ENCODE results near the gene EBNA1BP2.

DNA sequence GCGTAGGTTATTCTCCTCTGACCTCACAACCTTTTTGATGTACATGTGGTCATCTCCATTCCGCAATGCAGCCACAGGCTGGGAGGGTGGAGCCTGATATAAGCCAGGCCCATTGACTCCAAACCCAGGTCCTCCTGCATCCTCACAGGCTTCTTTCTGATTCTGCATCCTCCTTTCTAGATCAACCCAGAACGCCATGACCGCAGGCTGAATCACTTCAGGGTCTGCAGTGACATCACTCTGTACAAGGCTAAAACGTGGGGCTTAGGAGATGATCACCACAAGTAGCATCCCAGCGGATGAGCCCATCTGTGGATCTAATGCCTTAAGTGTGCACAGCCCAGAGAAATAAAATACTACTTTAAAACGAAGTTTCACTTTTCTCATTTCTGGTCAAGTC is 16.1 kb downstream of the EBNA1BP2 start:
- TF ChIP-seq, protein P1, sequence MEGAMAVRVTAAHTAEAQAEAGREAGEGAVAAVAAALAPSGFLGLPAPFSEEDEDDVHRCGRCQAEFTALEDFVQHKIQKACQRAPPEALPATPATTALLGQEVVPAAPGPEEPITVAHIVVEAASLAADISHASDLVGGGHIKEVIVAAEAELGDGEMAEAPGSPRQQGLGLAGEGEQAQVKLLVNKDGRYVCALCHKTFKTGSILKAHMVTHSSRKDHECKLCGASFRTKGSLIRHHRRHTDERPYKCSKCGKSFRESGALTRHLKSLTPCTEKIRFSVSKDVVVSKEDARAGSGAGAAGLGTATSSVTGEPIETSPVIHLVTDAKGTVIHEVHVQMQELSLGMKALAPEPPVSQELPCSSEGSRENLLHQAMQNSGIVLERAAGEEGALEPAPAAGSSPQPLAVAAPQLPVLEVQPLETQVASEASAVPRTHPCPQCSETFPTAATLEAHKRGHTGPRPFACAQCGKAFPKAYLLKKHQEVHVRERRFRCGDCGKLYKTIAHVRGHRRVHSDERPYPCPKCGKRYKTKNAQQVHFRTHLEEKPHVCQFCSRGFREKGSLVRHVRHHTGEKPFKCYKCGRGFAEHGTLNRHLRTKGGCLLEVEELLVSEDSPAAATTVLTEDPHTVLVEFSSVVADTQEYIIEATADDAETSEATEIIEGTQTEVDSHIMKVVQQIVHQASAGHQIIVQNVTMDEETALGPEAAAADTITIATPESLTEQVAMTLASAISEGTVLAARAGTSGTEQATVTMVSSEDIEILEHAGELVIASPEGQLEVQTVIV (IDR thresholded peaks at IDR 0.05; ENCODE audit: borderline replicate concordance, partially characterized antibody), result no peak
- TF ChIP-seq BRCA1 (IDR thresholded peaks at IDR 0.05; ENCODE audit: low read depth, low read length) (no peak), TCF7 (IDR thresholded peaks at IDR 0.05; ENCODE audit: borderline replicate concordance) (no peak), KAT2A (conservative IDR thresholded peaks at IDR 0.05; ENCODE audit: control insufficient read depth, low read depth, low read length) (no peak)
